ENCODE measurements around the gene PCK2. TPM values are rescaled to one million over a fixed set of nuclear protein-coding genes. Genes with fewer than 3 reads are reported as not detected.
"Not testable (repeated sequence)": the region's sequence is repeated elsewhere in the genome, so short reads cannot be mapped to it uniquely, and the experiment has no call there.

Gene PCK2
- total RNA-seq (10 to 100 TPM in 1 of 7 donors, 1 to 10 TPM in 6; 2.4 to 66.8 (median 5.4) TPM), polyA plus RNA-seq (1 to 10 TPM; 3.1 to 5.6 TPM)
- long read RNA-seq, donor 1, transcript PCK2-201 (10 exons, 2,357 nt) = major isoform, 9 of 26 reads
- long read RNA-seq, donor 1, partial matches to known transcripts = 2 of 26 reads
- long read RNA-seq, donor 1, other reads (novel, unspliced or antisense) = 12 of 26 reads
- long read RNA-seq, donor 2, partial matches to known transcripts = 0 of 1 reads
- long read RNA-seq, donor 2, other reads (novel, unspliced or antisense) = 0 of 1 reads
- long read RNA-seq, donor 3, transcript PCK2-201 (10 exons, 2,357 nt) = major isoform, 5 of 10 reads
- long read RNA-seq, donor 3, partial matches to known transcripts = 1 of 10 reads
- long read RNA-seq, donor 3, other reads (novel, unspliced or antisense) = 4 of 10 reads

- Histone ChIP-seq H3K27ac (peak within 1 kb of the TSS; percentile 40 to 46), H3K36me3 (no peaks in the 10 kb centered on the region), H3K27me3 (no peaks in the 10 kb centered on the region), H3K4me1 (ENCODE audit: insufficient read depth) (peaks cover 3% of the 10 kb centered on the region), H3K4me3 (peak within 1 kb of the TSS; percentile 63), H3K9me3 (no peaks in the 10 kb centered on the region)
- intact Hi-C loops (cut with DNase I) = loop anchor here in 1 of 4 donors (10.0 kb wide), 1 partner anchor 109 kb away; the partner anchor contains the start of gene DHRS4L2
- peak; percentile 75 to 88 (median 81) for DNase-seq
- peak in 1 of 3 donors; percentile 52 for TF ChIP-seq CTCF (IDR thresholded peaks at IDR 0.05)
- peak; percentile 48 for TF ChIP-seq POLR2A (IDR thresholded peaks at IDR 0.05)
- no peak for TF ChIP-seq EP300 (IDR thresholded peaks at IDR 0.05)
- WGBS, 3 donors = 1% methylated on average over 62 to 68 of the region's 68 CpGs
Observed at GRCh38 chr14:24093901-24094840, at the start of gene PCK2. Gene PCK2 (plus strand): TSS chr14:24094311. CDS start chr14:24094406, 95 bp downstream.

GRCh38 chr14:24049002-24049401 lies 45.1 kb upstream of the PCK2 start:
- H3K9me3 ChIP-seq; H3K27ac ChIP-seq; H3K27me3 ChIP-seq; H3K36me3 ChIP-seq; H3K4me1 ChIP-seq (ENCODE audit: insufficient read depth); H3K4me3 ChIP-seq; intact Hi-C loops (cut with DNase I); DNase-seq: not testable (repeated sequence)
- WGBS, 3 donors = 71 to 76% (median 73%) methylated on average over 2 of the region's 2 CpGs

DNA sequence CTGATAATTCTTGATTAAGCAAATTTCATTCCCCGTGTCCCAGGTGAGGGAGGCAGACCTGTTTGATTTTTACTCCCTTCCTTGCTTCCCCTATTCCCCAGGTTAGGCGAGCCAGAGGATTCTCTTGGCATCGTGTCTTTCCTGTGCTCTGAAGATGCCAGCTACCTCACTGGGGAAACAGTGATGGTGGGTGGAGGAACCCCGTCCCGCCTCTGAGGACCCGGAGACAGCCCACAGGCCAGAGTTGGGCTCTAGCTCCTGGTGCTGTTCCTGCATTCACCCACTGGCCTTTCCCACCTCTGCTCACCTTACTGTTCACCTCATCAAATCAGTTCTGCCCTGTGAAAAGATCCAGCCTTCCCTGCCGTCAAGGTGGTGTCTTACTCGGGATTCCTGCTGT lies 43.4 kb upstream of the PCK2 start:
- H3K9me3 ChIP-seq; DNase-seq; H3K4me3 ChIP-seq; H3K36me3 ChIP-seq; H3K27ac ChIP-seq; H3K27me3 ChIP-seq; H3K4me1 ChIP-seq (ENCODE audit: insufficient read depth): not testable (repeated sequence)
- WGBS, 3 donors = 70 to 80% (median 75%) methylated on average over 8 of the region's 8 CpGs
- intact Hi-C loops (cut with DNase I) = loop anchor here in 2 of 4 donors (10.0 kb wide), 1 partner anchor 54 kb away; no protein-coding TSS in a partner anchor

GRCh38 chr14:24051176-24051788 lies 42.8 kb upstream of the PCK2 start:
- peak in 2 of 5 donors; percentile 21 to 39 for DNase-seq

More at GRCh38 chr14:24051176-24051788, 42.8 kb upstream of the PCK2 start:
- Histone ChIP-seq H3K4me1 (ENCODE audit: insufficient read depth) (peaks cover 9% of the 10 kb centered on the region), H3K36me3 (no peaks in the 10 kb centered on the region), H3K9me3 (no peaks in the 10 kb centered on the region), H3K4me3 (peak overlapping the region; percentile 44), H3K27ac (peak overlapping the region in 1 of 2 donors; percentile 19), H3K27me3 (no peaks in the 10 kb centered on the region)
- intact Hi-C loops (cut with DNase I) = loop anchor here in 2 of 4 donors (10.0 kb wide), 1 partner anchor 54 kb away; no protein-coding TSS in a partner anchor
- 22 to 29% (median 28%) methylated on average over 20 of the region's 20 CpGs for WGBS, 3 donors
- TF ChIP-seq EP300 (IDR thresholded peaks at IDR 0.05) (no peak), CTCF (IDR thresholded peaks at IDR 0.05) (no peak), POLR2A (IDR thresholded peaks at IDR 0.05) (no peak)
